Endodermal cell (in vitro differentiated cells): Measurements from ENCODE around the gene CDH13. TPM values are rescaled to one million over a fixed set of nuclear protein-coding genes. Genes with fewer than 3 reads are reported as not detected.
A peak's percentile ranks its signal among the peaks of the same experiment; 100 is the strongest.

Experiments
- DNase-seq: peaks from one replicate; pipeline ENCODE4 v3.0.0-alpha.2; 2017
- H3K27ac ChIP-seq: 2 replicates; pipeline ENCODE4 v1.5.1; 2013; ENCODE audit warnings: mild to moderate bottlenecking, low read depth, low read length, moderate library complexity
- H3K27me3 ChIP-seq: 2 replicates; pipeline ENCODE4 v1.6.1; 2013; ENCODE audit warnings: mild to moderate bottlenecking, low read length, moderate library complexity; ENCODE audit not compliant: insufficient read depth, control insufficient read depth, poor library complexity, severe bottlenecking
- H3K36me3 ChIP-seq: 2 replicates; pipeline ENCODE4 v1.7.0; 2013; ENCODE audit warnings: mild to moderate bottlenecking, low read length, moderate library complexity; ENCODE audit not compliant: control insufficient read depth, insufficient read depth
- H3K4me1 ChIP-seq: one replicate; pipeline ENCODE4 v1.7.0; 2013; ENCODE audit warnings: low read length; ENCODE audit not compliant: control insufficient read depth, insufficient read depth
- H3K4me3 ChIP-seq: 2 replicates; pipeline ENCODE4 v1.5.1; 2013; ENCODE audit warnings: mild to moderate bottlenecking, low read length, moderate library complexity
- H3K9ac ChIP-seq: 2 replicates; pipeline ENCODE4 v1.6.1; 2013; ENCODE audit warnings: mild to moderate bottlenecking, low read length, moderate library complexity; ENCODE audit not compliant: poor library complexity, severe bottlenecking; ENCODE audit errors: extremely low read depth
- H3K9me3 ChIP-seq: 2 replicates; pipeline ENCODE4 v1.6.1; 2013; ENCODE audit warnings: mild to moderate bottlenecking, low read length, moderate library complexity; ENCODE audit not compliant: control insufficient read depth
- H3K27ac Mint-ChIP-seq: 2 replicates; pipeline ENCODE4 v1.8.0; 2020; ENCODE audit warnings: mixed read lengths
- H3K27me3 Mint-ChIP-seq: 2 replicates; pipeline ENCODE4 v1.8.0; 2021; ENCODE audit warnings: mild to moderate bottlenecking, mixed read lengths; ENCODE audit not compliant: insufficient read depth
- H3K36me3 Mint-ChIP-seq: 2 replicates; pipeline ENCODE4 v1.8.0; 2020; ENCODE audit warnings: low read depth, mixed read lengths
- H3K4me1 Mint-ChIP-seq: 2 replicates; pipeline ENCODE4 v1.8.0; 2020; ENCODE audit warnings: mixed read lengths
- H3K4me3 Mint-ChIP-seq: 2 replicates; pipeline ENCODE4 v1.8.0; 2020; ENCODE audit warnings: mild to moderate bottlenecking, moderate library complexity, mixed read lengths
- H3K9me3 Mint-ChIP-seq: 2 replicates; pipeline ENCODE4 v1.8.0; 2020; ENCODE audit warnings: mild to moderate bottlenecking, mixed read lengths
- CTCF ChIP-seq: fragments of 200-600 bp; sonication (generic); conservative IDR thresholded peaks from 2 replicates; pipeline ENCODE4 v1.5.0; 2021; ENCODE audit warnings: antibody characterized with exemption, mild to moderate bottlenecking
- WGBS, 2 experiments: methylation state at CpG; one replicate each; pipeline versions ENCODE4 v1.1.5 to v1.1.7; 2013; ENCODE audit warnings: missing lambda C conversion rate in 2 of 2, mixed read lengths in 1 of 2; ENCODE audit not compliant: insufficient coverage in 1 of 2, insufficient read length in 1 of 2; 5-methylcytosine and 5-hydroxymethylcytosine counted together
- total RNA-seq, 2 donors: library from RNA; stranded (reverse); fragmentation: NEBNext Ultra II Directional in 1 of 2; extraction: Animal tissue kit (Norgen Biotek cat#: 25700) in 1 of 2; gene quantifications; 2 replicates in 1 of 2; 3 replicates in 1 of 2; pipeline ENCODE4 v1.2.1, GENCODE V29; 2021

Gene CDH13
- total RNA-seq, 2 donors from 2014 or later: 0.86 to 1.8 TPM

GRCh38 chr16:83205896-83206295, 579.1 kb downstream of the CDH13 start:
- Mint-ChIP-seq H3K27ac (no peak overlapping the region), H3K9me3 (no peaks in the 10 kb centered on the region), H3K4me1 (no peaks in the 10 kb centered on the region), H3K27me3 (no peaks in the 10 kb centered on the region), H3K4me3 (no peak overlapping the region), H3K36me3 (no peaks in the 10 kb centered on the region)
- TF ChIP-seq CTCF: no peak
- no peak for DNase-seq
- 77 to 80% methylated on average over 5 to 6 of the region's 6 CpGs for WGBS, 2 experiments
- no peak overlapping the region for H3K9ac ChIP-seq
- no peaks in the 10 kb centered on the region for H3K4me1 ChIP-seq
- H3K9me3 ChIP-seq: no peaks in the 10 kb centered on the region
- no peak overlapping the region for H3K27ac ChIP-seq
- no peaks in the 10 kb centered on the region for H3K27me3 ChIP-seq
- H3K36me3 ChIP-seq: no peaks in the 10 kb centered on the region
- H3K4me3 ChIP-seq: no peak overlapping the region

GRCh38 chr16:83206426-83206825, 579.7 kb downstream of the CDH13 start:
- H3K4me1 Mint-ChIP-seq: no peaks in the 10 kb centered on the region
- no peaks in the 10 kb centered on the region for H3K36me3 Mint-ChIP-seq
- H3K9me3 ChIP-seq: no peaks in the 10 kb centered on the region
- no peak overlapping the region for H3K4me3 Mint-ChIP-seq
- no peaks in the 10 kb centered on the region for H3K27me3 ChIP-seq
- 85 to 94% methylated on average over 3 to 5 of the region's 5 CpGs for whole genome bisulfite sequencing, 2 experiments
- DNase-seq: no peak
- H3K27ac Mint-ChIP-seq: no peak overlapping the region
- no peak overlapping the region for H3K4me3 ChIP-seq
- no peak for TF ChIP-seq CTCF
- H3K9me3 Mint-ChIP-seq: no peaks in the 10 kb centered on the region
- H3K9ac ChIP-seq: no peak overlapping the region
- H3K36me3 ChIP-seq: no peaks in the 10 kb centered on the region
- H3K4me1 ChIP-seq: no peaks in the 10 kb centered on the region
- no peaks in the 10 kb centered on the region for H3K27me3 Mint-ChIP-seq
- no peak overlapping the region for H3K27ac ChIP-seq

- Mint-ChIP-seq H3K4me1 (peaks cover 3% of the 10 kb centered on the region), H3K4me3 (no peak overlapping the region), H3K27ac (no peak overlapping the region), H3K36me3 (no peaks in the 10 kb centered on the region), H3K9me3 (peaks cover 8% of the 10 kb centered on the region), H3K27me3 (no peaks in the 10 kb centered on the region)
- Histone ChIP-seq H3K36me3 (no peaks in the 10 kb centered on the region), H3K27ac (no peak overlapping the region), H3K9me3 (no peaks in the 10 kb centered on the region), H3K27me3 (no peaks in the 10 kb centered on the region), H3K9ac (no peak overlapping the region), H3K4me3 (no peak overlapping the region), H3K4me1 (no peaks in the 10 kb centered on the region)
- peak; percentile 58 for DNase-seq
- peak; percentile 38 for TF ChIP-seq CTCF
- 73 to 85% methylated on average over 2 to 6 of the region's 6 CpGs for WGBS, 2 experiments
Observed at GRCh38 chr16:83211711-83212110, 584.9 kb downstream of the CDH13 start.
